NCI-H1417 treated with DMSO at 0.1 percent for 48 hours (cell line): ENCODE measurements around the gene EDN2.

Experiments
- DNase-seq: peaks from one replicate; lab custom pipeline; 2025; lab: John Stamatoyannopoulos, UW

Gene EDN2

GRCh38 chr1:41464885-41465284 lies 19.6 kb downstream of the EDN2 start:
- no peak for DNase-seq

- no peak for DNase-seq
These were observed 21.0 kb downstream of the EDN2 start for GRCh38 chr1:41463516-41463915.

DNA sequence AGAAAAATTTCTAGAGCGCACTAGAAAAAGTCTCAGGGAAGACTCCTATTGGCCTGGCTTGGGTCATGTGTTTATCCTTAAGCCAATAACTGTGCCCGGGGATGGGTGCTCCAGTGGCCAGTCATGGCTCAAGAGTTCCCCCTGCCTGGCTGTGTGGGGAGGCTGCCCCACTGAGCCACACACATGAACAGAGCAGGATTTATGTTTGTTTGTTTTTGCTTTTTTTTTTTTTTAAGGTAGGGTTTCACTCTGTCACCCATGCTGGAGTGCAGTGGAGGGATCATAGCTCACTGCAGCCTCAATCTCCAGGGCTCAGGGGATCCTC lies 21.8 kb downstream of the EDN2 start:
- DNase-seq: no peak

- no peak for DNase-seq
These were observed 22.4 kb downstream of the EDN2 start for GRCh38 chr1:41461790-41462679.

DNA sequence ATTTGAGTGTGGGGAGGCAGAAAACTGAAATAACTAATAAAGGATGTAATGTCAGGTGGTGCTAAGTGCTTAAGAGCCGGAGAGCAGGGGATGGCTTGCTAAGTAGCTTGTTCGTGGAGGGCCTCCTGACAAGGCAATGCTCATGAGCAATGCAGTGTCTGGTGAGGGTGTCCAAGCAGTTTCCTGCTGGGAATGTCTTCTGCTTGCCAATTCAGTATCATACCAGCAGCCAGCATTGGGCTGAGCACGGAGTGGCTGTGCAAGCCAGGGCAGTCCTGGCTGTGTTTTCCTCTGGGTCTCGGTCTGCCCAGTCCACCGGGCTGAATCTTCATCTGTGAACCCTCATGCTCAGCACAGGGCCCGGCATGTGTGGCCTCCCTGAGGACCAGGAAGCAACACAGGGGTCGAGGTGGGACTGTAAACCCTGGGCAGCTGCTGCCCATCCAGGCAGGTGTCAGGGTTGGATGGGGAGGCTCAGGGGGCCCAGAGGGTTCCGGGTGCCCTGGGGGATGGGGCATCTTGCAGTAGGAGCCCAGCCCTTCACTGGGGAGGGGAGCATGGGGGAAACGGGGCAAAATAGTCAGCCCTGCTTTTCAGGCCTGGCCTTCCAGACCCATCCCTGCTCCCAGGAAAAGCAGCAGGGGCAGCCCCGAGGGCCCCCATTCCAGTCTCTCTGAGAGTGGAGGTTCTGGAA lies 27.5 kb downstream of the EDN2 start:
- no peak for DNase-seq

DNA sequence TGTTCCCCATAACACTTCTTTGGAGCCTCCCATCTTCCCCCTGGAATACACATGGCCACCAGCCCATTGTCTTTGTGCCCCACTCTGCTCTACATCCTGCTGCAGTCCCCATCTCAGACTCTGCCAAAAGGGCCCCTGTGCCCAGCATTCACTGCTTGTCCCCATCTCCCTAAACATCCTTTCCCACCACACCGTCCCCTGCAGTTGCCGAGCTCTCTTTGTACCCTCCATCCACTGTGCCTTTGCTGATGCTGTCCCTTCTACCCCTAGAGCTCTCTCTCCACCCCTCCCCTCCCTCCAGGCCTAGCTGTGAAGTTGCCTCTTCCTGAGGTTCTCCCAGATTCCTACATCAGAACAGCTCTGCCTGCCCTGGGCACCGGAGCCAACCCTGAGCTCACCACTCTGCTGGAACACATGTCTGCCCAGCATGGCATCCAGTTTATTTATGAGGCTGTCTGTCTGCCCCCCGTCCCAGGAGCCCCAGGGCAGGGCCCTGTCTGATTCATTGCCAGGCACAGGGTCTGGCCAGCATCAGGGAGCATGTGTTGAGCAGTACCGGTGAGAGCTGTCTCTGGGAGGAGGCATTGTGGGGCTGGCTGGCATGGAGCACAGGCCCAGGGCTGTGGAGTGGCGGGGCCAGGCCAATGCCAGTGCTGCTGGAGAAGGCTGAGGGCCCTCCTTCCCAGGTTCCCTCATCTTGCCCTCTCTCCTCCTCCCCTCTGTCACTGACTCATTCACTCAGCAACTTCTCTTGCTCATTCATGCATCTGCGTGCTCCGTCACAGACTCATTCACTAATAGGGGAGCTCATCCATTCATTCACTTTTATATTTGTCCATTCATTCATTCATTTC lies 28.8 kb downstream of the EDN2 start:
- DNase-seq: no peak

- no peak for DNase-seq
These were observed 30.1 kb downstream of the EDN2 start for GRCh38 chr1:41454406-41454805.

DNA sequence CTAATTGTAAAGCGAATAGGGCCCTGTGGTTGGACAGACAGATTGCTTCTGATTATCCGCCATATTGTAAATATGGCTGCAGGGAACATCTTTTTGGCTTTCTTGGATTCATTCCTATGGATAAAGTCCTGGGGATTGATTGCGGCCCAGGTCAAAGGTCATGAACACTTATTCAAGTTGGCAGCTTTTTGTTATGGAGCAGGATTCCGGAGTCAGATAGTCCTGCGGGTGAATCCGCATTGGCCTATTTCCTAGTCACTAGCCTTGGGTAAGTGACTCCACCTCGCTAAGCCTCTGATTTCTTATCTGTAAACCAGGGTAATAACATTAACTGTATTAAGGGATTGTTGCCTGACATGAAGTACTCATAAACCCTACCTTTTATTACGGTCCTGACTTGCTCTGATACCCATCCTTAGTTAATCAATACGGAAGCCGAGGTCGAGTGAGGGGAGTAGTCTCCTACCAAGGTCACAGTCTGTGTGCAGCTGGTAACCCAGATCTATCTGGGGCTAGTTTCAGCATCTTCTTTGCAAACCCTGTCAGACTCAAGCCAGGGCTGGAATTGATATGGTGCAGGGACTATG lies 31.7 kb downstream of the EDN2 start:
- DNase-seq: no peak

DNA sequence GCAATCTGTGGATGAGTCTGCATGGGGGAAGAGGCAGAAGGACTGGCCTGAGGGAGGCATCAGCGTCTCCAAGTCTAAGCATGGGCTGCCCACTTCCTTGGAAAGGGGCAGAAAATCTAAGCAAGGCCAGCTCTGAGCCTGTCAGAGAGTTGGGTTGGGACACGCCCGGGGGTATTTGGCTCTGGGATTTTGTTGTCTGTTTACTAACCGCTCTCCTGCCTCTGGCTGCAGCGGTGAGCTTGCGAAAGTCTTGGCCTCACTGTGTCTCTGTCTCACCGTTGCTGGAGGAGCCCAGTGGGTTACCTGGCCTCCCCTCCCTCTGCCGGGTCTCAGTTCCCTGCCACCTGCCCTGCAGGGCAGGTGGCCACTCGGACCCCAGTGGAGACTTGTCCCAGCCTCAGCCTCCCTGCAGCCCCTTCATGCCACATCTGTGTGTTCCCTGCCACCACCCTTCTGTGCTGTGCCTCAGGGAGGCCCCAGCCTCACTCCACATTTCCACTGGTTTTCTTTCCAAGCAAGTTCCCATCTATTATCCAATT lies 33.7 kb downstream of the EDN2 start:
- no peak for DNase-seq

DNA sequence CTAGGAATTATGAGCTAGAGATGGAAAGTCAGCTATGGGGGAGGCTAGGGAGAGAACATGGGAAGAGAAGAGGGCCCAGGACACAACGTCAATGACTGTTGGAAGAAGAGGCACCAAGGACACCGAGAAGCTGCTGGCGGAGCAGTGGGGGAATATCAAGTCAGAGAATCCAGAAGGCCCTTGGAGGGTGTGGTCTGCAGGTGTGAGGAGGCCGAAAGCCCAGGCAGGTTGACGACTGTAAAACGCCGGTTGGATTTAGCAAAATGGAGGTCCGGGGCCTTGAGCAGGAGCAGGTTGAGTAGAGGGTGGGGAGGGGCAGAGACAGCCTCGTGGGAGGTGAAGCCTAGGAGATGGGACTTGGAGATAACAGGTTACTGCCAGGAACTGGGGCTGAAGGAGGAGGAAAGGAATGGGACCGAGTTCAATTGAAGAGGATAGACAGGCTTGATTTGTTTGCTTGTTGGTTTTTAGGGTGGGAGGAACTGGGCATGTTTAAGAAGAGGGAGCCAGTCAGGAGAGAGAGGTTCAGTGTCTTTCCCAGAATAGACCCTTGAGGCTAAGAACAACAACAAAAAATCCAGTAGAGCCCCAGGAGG lies 35.1 kb downstream of the EDN2 start:
- DNase-seq: no peak

- DNase-seq: no peak
These were observed 35.7 kb downstream of the EDN2 start for GRCh38 chr1:41448821-41449220.

- no peak for DNase-seq
These were observed 36.3 kb downstream of the EDN2 start for GRCh38 chr1:41447995-41448770.

DNA sequence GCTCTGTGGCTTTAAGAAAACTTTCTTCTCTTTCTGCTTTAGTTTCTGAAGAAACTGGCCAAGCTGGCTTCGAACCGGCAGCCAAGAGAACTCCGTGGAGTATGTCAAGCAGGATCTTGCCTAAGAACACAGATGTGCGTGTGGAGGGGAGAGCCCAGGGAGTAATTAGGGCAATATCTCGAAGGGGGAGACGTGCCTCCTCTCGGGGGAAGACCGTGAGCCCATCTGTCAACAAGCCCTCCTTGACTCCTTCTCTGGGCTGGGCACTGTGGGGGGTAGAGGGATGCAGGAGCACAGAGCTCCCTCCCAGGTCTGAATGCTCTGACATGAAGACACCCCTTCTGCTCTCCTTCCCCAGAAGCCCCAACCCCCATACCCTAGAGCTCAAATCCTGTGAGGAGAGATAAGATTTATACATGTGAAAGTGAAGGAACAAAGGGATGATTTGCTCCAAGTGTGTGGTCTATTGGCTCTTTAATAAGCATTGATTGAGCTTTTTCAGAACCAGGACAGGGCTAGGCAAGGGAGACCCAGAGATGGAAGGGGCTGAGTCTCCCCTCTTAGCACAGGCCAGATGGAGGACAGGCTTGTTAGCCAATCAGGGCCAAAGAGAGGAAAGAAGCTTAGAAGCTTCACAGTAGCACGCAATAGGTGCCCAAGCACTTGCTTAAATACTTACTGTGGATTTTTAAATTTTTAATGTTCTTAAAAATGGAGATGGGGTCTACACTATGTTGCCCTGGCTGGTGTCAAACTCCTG lies 37.5 kb downstream of the EDN2 start:
- DNase-seq: no peak

DNA sequence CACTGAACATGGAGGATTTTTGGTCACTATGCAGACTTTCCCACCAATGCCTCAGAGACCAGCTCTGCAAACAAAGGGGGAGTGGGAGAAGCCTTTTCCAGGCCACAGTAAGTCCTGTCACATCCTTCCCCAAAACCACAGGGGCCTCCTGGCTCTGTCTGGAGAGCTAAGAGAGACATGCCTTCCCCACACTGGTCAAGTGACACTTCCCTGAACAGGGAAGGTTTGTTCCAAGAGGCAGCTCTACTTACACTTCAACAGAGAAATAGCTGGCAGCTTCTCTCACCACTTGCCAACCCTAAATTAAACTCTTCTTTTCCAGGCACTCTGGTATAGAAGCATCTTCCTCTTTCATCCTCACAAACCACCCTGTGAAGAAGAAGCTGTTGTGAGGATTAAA lies 39.7 kb downstream of the EDN2 start:
- no peak for DNase-seq

- no peak for DNase-seq
These were observed 40.2 kb downstream of the EDN2 start for GRCh38 chr1:41444246-41444645.

- no peak for DNase-seq
These were observed 41.7 kb downstream of the EDN2 start for GRCh38 chr1:41442697-41443251.

GRCh38 chr1:41440321-41441085 lies 44.0 kb downstream of the EDN2 start:
- no peak for DNase-seq

DNA sequence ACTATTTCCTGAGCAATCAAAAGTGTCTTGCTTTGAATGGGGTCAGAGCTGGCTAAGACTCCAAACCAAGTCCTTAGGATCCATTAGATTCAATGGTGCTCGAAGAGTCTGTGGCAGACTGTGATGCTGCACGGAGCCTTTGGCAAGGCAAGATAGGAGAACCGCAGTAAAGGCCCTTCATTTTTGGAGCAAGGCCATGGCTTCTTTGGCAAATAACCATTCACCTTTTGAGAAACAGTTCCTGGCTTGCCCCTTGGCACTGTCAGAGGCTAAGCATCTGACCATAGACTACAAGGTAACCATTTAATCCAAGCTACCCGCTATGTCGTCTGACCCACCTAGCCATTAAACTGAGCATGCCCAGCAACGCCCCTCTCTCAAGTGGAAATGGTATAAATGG lies 45.2 kb downstream of the EDN2 start:
- DNase-seq: no peak

DNA sequence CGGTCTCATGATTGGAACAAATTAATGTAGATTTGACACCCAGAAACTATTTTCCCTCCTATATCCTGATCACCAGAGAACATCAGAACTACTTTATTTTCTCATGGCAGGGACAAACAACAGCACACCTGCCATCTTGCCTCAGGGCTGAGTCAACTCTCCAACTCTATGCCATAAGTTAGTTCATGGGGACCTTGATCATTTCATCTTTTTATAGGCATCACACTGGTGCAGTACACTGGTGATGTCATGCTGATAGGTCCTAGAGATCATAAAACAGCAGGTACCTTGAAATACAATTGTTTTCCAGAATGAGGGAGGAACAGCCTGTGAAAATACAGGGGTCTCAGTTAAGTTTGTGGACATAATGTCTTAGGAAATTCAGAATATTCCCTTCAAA lies 45.8 kb downstream of the EDN2 start:
- DNase-seq: no peak
